Endothelial cell of umbilical vein (primary cell): ENCODE data around the gene RTN4IP1. TPM values are rescaled to one million over a fixed set of nuclear protein-coding genes. Genes with fewer than 3 reads are reported as not detected.

Source experiments
- BruUV-seq: library from RNA; stranded (reverse); fragments of 400-500 nt; replicated peaks from 2 replicates; lab custom pipeline; 2021; lab: Mats Ljungman, UMichigan
- CTCF ChIA-PET: fragments of 300-600, 350-600 bp; sonication (Branson Sonifier 250); formaldehyde crosslinking; loops from one replicate; lab custom pipeline; 2021; ENCODE audit warnings: antibody characterized with exemption, inconsistent platforms; lab: Charles Lee
- POLR2A ChIA-PET: fragments of 300-600, 350-600 bp; sonication (Branson Sonifier 250); formaldehyde crosslinking; loops from one replicate; lab custom pipeline; 2021; ENCODE audit warnings: antibody characterized with exemption, inconsistent platforms; lab: Charles Lee
- DNase-seq: peaks from one replicate; pipeline ENCODE4 v3.0.0-alpha.2; 2011; ENCODE audit warnings: low read depth, low spot score
- FAIRE-seq: peaks from 2 replicates; lab custom pipeline; 2011; peaks lifted over from hg19 to GRCh38; lab: Jason Lieb, UNC
- H2AFZ ChIP-seq: 2 replicates; pipeline ENCODE4 v1.6.0; 2012; ENCODE audit warnings: low read depth, low read length, control low read depth, inconsistent platforms
- H3K27ac ChIP-seq: 2 replicates; pipeline ENCODE4 v1.5.1; 2011; ENCODE audit warnings: low read depth, mild to moderate bottlenecking, control low read depth, low read length, moderate library complexity; ENCODE audit not compliant: insufficient read depth
- H3K27me3 ChIP-seq, 2 experiments: 2 replicates each; pipeline versions ENCODE4 v1.6.0 to v1.6.1; 2011; ENCODE audit warnings: low read length in 2 of 2, mixed read lengths in 1 of 2; ENCODE audit not compliant: control insufficient read depth in 2 of 2, insufficient read depth in 2 of 2
- H3K36me3 ChIP-seq, 2 experiments: 2 replicates in 1 of 2; 3 replicates in 1 of 2; pipeline ENCODE4 v1.5.1; 2011; ENCODE audit warnings: low read length in 2 of 2, mild to moderate bottlenecking in 1 of 2, moderate library complexity in 1 of 2; ENCODE audit not compliant: control insufficient read depth in 2 of 2, insufficient read depth in 2 of 2; ENCODE audit errors: extremely low read depth in 1 of 2
- H3K4me1 ChIP-seq: 3 replicates; pipeline ENCODE4 v1.5.1; 2011; ENCODE audit warnings: mild to moderate bottlenecking, low read length; ENCODE audit not compliant: control insufficient read depth, insufficient read depth; ENCODE audit errors: extremely low read depth
- H3K4me2 ChIP-seq: 2 replicates; pipeline ENCODE4 v1.6.1; 2011; ENCODE audit warnings: low read length, control low read depth, mixed read lengths; ENCODE audit not compliant: insufficient read depth
- H3K4me3 ChIP-seq, 3 experiments: fragments of 200-600 bp in 1 of 3; sonication (generic), shearing (Covaris generic) in 1 of 3; replicated peaks in 1 of 3; 2 replicates each; pipeline ENCODE4 v1.5.1; 2011 to 2016; ENCODE audit warnings: control low read depth in 3 of 3, low read length in 3 of 3, mild to moderate bottlenecking in 2 of 3, inconsistent platforms in 1 of 3, low read depth in 1 of 3, moderate library complexity in 1 of 3; ENCODE audit not compliant: insufficient read depth in 1 of 3
- H3K79me2 ChIP-seq: 2 replicates; pipeline ENCODE4 v1.6.0; 2012; ENCODE audit warnings: low read length, inconsistent platforms; ENCODE audit not compliant: control insufficient read depth, insufficient read depth
- H3K9ac ChIP-seq: replicated peaks from 2 replicates; pipeline ENCODE3; 2011; ENCODE audit warnings: low read length, control low read depth; ENCODE audit not compliant: insufficient read depth; ENCODE audit errors: extremely low read depth
- H3K9me1 ChIP-seq: replicated peaks from 3 replicates; pipeline ENCODE4 v1.6.0; 2011; ENCODE audit warnings: mild to moderate bottlenecking, low read length; ENCODE audit not compliant: control insufficient read depth, insufficient read depth; ENCODE audit errors: extremely low read depth
- H3K9me3 ChIP-seq: replicated peaks from 2 replicates; pipeline ENCODE4 v1.5.1; 2012; ENCODE audit warnings: low read length, inconsistent platforms; ENCODE audit not compliant: control insufficient read depth, insufficient read depth
- H4K20me1 ChIP-seq: replicated peaks from 2 replicates; pipeline ENCODE3; 2011; ENCODE audit warnings: mild to moderate bottlenecking, low read length; ENCODE audit not compliant: control insufficient read depth, insufficient read depth; ENCODE audit errors: extremely low read depth
- CTCF ChIP-seq, 2 donors: IDR thresholded peaks; 1 replicate in 1 of 2; 2 replicates in 1 of 2; pipeline ENCODE4 v1.5.1; 2011; ENCODE audit warnings: low read length in 2 of 2, mild to moderate bottlenecking in 2 of 2, moderate library complexity in 2 of 2, control low read depth in 1 of 2, inconsistent platforms in 1 of 2, low read depth in 1 of 2; ENCODE audit not compliant: insufficient read depth in 1 of 2; ENCODE audit errors: extremely low read depth in 1 of 2
- EZH2 ChIP-seq: IDR thresholded peaks from 2 replicates; pipeline ENCODE4 v1.6.1; 2012; ENCODE audit warnings: borderline replicate concordance, low read depth, mild to moderate bottlenecking, moderate library complexity, low read length, inconsistent platforms; ENCODE audit not compliant: severe bottlenecking
- FOS ChIP-seq: IDR thresholded peaks from 2 replicates; pipeline ENCODE4 v1.6.1; 2011; ENCODE audit warnings: mild to moderate bottlenecking, low read length, moderate library complexity, borderline replicate concordance; ENCODE audit not compliant: insufficient read depth
- GATA2 ChIP-seq: IDR thresholded peaks from 2 replicates; pipeline ENCODE4 v1.7.0; 2011; ENCODE audit warnings: low read depth, mild to moderate bottlenecking, moderate library complexity, mixed read lengths, low read length; ENCODE audit not compliant: insufficient read length, insufficient read depth
- JUN ChIP-seq: IDR thresholded peaks from 2 replicates; pipeline ENCODE4 v1.6.1; 2011; ENCODE audit warnings: borderline replicate concordance, low read depth; ENCODE audit not compliant: insufficient read length, insufficient read depth
- MAX ChIP-seq: IDR thresholded peaks from 2 replicates; pipeline ENCODE4 v1.6.1; 2011; ENCODE audit not compliant: insufficient read depth, insufficient read length
- MYC ChIP-seq: IDR thresholded peaks from one replicate; pipeline ENCODE4 v1.6.1; 2011; ENCODE audit warnings: mild to moderate bottlenecking, low read depth, low read length
- POLR2A ChIP-seq: IDR thresholded peaks from 2 replicates; pipeline ENCODE4 v1.6.1; 2012; ENCODE audit warnings: low read depth, mild to moderate bottlenecking, control low read depth, low read length
- POLR2AphosphoS5 ChIP-seq: IDR thresholded peaks from 2 replicates; pipeline ENCODE4 v1.6.1; 2012; ENCODE audit warnings: low read depth, mild to moderate bottlenecking, control low read depth, low read length, moderate library complexity; ENCODE audit not compliant: insufficient read depth
- dilution Hi-C: fragments of 300-500 bp; cut with MboI; formaldehyde crosslinking; loops from one replicate; pipeline ENCODE4 v1.15.0; 2019; ENCODE audit warnings: low sequenced_read_pairs; ENCODE audit not compliant: extremely low pct_ligation_motif_present
- intact Hi-C: fragments of 100-400 bp; cut with micrococcal nuclease; formaldehyde crosslinking; loops from one replicate; pipeline ENCODE4 v1.10.0; 2022
- polyA plus RNA-seq, 4 experiments: library from polyadenylated mRNA; depleted of rRNA in 3 of 4; stranded (reverse) in 3 of 4; unstranded in 1 of 4; fragments of >200 nt; gene quantifications; 2 replicates each; pipeline versions ENCODE4 v1.2.1 to v1.2.3, GENCODE V29; 2011 to 2012; ENCODE audit warnings: missing spikeins in 1 of 4
- total RNA-seq: library from RNA; stranded (reverse); gene quantifications from 2 replicates; pipeline ENCODE4 v1.2.3, GENCODE V29; 2021

RTN4IP1 gene
- total and polyA plus RNA-seq, 2 donors (not counting 3 experiments of a cell fraction or from before 2014, with no cell fraction given) = 3.9 to 5.4 TPM

GRCh38 chr6:106634565-106634964, 5.3 kb upstream of the RTN4IP1 start:
- ChIA-PET CTCF (interaction anchor here (1.2 kb wide), 1 partner anchor 11 kb away, joined by 4 read pairs; no protein-coding TSS in a partner anchor), POLR2A (no interaction called here)
- no peaks in the 10 kb centered on the region for H3K9me3 ChIP-seq
- H3K27me3 ChIP-seq = no peaks in the 10 kb centered on the region
- no TSS peak for BruUV-seq
- peaks cover 38% of the 10 kb centered on the region for H3K79me2 ChIP-seq
- no peak overlapping the region for H3K9ac ChIP-seq
- DNase-seq (no peak), FAIRE-seq (no peak)
- no peak overlapping the region for H2AFZ ChIP-seq
- no peak overlapping the region for H3K4me2 ChIP-seq
- no peaks in the 10 kb centered on the region for H4K20me1 ChIP-seq
- no peak overlapping the region for H3K27ac ChIP-seq
- no peaks in the 10 kb centered on the region for H3K9me1 ChIP-seq
- intact Hi-C loops (no loop called here), dilution Hi-C loops (no loop called here)
- TF ChIP-seq MYC (no peak), GATA2 (no peak), CTCF (IDR thresholded peaks at IDR 0.05; ENCODE audit: extremely low read depth in 1 of 2, insufficient read depth in 1 of 2, low read depth in 1 of 2, low read length in 2 of 2) (no peak), EZH2 (no peak)
- H3K4me1 ChIP-seq = peaks cover 8% of the 10 kb centered on the region
- no peak overlapping the region for H3K4me3 ChIP-seq
- no peaks in the 10 kb centered on the region for H3K36me3 ChIP-seq

GRCh38 chr6:106631346-106631745, 2.0 kb upstream of the RTN4IP1 start:
- Histone ChIP-seq H2AFZ (no peak overlapping the region), H3K27me3 (no peaks in the 10 kb centered on the region), H3K9me1 (no peaks in the 10 kb centered on the region), H3K4me3 (no peak overlapping the region), H4K20me1 (no peaks in the 10 kb centered on the region), H3K4me1 (peaks cover 6% of the 10 kb centered on the region), H3K9me3 (no peaks in the 10 kb centered on the region), H3K9ac (no peak overlapping the region), H3K4me2 (no peak overlapping the region), H3K27ac (no peak overlapping the region), H3K79me2 (peaks cover 36% of the 10 kb centered on the region), H3K36me3 (no peaks in the 10 kb centered on the region)
- FAIRE-seq (no peak), DNase-seq (no peak)
- no TSS peak for BruUV-seq
- CTCF ChIA-PET = no interaction called here
- POLR2A ChIA-PET = no interaction called here
- dilution Hi-C loops = no loop called here
- TF ChIP-seq POLR2A (no peak), MAX (no peak), EZH2 (no peak), FOS (no peak), JUN (no peak), GATA2 (no peak), MYC (no peak), CTCF (IDR thresholded peaks at IDR 0.05; ENCODE audit: extremely low read depth in 1 of 2, insufficient read depth in 1 of 2, low read depth in 1 of 2, low read length in 2 of 2) (no peak), POLR2AphosphoS5 (no peak)
- intact Hi-C loops = no loop called here
